Mammary epithelial cell (primary cell): ENCODE measurements around the gene APLP1.

Experiments
- EZH2 ChIP-seq: IDR thresholded peaks from 2 replicates; pipeline ENCODE4 v1.6.1; 2012; ENCODE audit warnings: low read length, inconsistent platforms, borderline replicate concordance
- TF ChIP-seq, protein P1 (sequence below), 2 donors: IDR thresholded peaks in 1 of 2; conservative IDR thresholded peaks in 1 of 2; 2 replicates each; pipeline ENCODE4 v1.5.1; 2011 to 2012; ENCODE audit warnings: inconsistent platforms in 2 of 2, low read length in 2 of 2, mild to moderate bottlenecking in 2 of 2, control low read depth in 1 of 2, low read depth in 1 of 2; ENCODE audit not compliant: insufficient read depth in 1 of 2; ENCODE audit errors: extremely low read depth in 1 of 2

DNA sequence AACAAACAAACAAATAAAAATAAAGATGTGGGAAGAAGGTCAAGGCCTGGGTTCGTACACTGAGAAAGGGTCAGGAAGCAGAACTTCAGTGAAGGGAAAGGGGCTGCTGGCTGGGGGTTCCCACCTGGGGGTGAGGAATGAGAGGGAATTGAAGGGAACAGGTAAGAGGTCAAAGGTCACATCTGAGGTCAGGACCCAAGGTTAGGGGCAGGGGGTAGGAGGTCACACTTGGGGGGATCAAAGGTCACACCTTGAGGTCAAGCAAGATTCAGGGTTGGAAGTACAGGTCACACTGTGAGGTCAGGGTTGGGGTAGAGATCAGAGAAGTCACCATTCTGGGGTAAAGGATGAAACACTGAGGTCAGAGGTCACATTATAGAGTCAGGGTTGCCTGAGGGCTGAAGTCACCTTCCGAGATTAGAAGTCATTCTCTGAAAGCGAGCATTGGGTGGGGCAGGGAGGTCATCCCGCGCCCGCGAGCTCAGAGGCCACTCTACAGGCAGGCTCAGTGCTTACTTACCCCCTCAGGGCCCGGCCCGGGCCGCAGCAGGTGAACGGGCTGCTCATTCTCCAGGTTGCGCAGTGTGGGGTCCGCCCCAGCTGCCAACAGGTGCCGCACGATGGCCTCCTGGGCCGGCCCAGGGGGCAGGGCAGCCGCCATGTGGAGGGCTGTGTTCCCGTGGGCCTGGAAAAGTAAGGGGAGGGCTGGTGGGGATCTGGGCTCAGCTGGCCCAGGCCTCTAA, 21.2 kb downstream of the APLP1 start:
- TF ChIP-seq, protein P1, sequence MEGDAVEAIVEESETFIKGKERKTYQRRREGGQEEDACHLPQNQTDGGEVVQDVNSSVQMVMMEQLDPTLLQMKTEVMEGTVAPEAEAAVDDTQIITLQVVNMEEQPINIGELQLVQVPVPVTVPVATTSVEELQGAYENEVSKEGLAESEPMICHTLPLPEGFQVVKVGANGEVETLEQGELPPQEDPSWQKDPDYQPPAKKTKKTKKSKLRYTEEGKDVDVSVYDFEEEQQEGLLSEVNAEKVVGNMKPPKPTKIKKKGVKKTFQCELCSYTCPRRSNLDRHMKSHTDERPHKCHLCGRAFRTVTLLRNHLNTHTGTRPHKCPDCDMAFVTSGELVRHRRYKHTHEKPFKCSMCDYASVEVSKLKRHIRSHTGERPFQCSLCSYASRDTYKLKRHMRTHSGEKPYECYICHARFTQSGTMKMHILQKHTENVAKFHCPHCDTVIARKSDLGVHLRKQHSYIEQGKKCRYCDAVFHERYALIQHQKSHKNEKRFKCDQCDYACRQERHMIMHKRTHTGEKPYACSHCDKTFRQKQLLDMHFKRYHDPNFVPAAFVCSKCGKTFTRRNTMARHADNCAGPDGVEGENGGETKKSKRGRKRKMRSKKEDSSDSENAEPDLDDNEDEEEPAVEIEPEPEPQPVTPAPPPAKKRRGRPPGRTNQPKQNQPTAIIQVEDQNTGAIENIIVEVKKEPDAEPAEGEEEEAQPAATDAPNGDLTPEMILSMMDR (conservative IDR thresholded peaks at IDR 0.05 in 1 of 2, IDR thresholded peaks at IDR 0.05 in 1 of 2; ENCODE audit: extremely low read depth in 1 of 2, insufficient read depth in 1 of 2, low read depth in 1 of 2, low read length in 2 of 2), result no peak
- TF ChIP-seq EZH2, result no peak
